ENCODE data around the gene AGPAT2. TPM values are rescaled to one million over a fixed set of nuclear protein-coding genes. Genes with fewer than 3 reads are reported as not detected.

Gene AGPAT2
- total RNA-seq, 1 experiment from 2014 or later: 77.9 TPM

DNA sequence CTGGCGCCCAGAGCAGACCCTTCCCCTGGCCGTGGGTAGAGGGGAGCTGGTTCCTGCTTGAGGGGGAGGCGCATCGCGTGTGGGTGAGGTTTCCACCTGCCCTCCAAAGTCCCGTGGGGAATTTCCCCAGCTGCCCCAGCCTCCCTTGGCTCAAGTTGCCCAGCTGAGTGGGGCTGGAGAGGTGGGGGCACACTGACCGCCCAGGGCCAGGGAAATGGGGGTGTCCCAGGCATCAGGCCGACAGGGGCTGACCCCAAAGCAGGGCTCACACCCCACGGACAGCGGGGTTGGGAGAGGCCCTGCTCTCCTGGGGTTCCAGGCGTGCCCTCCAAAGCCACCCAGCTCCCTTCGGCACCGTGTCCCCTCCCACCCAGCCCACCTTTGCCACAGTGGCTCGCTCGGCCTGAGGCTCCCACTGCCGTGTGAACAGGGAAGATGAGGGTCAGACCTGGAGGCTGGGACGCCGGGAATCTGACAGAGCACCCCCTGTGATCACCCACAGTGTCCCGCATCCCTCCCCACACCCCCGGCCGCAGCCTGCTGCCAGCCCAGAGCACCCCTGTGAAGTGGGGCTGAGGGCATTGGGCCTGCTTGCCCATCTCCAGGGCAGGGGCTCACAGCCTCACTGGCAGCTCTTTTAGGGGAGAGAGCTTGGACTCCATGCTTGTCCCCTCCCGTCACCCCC is 25.5 kb downstream of the AGPAT2 start:
- no peaks in the 10 kb centered on the region for H3K27me3 ChIP-seq (ENCODE audit: control insufficient read depth, insufficient read depth, low read length)
- H3K36me3 ChIP-seq (ENCODE audit: control insufficient read depth, insufficient read depth, low read length): no peaks in the 10 kb centered on the region
- no peak overlapping the region for H3K27ac ChIP-seq (ENCODE audit: low read length)
- BruUV-seq (replicated peaks): no TSS peak
- H3K9me3 ChIP-seq (ENCODE audit: control insufficient read depth, insufficient read depth, low read depth, low read length): no peaks in the 10 kb centered on the region
- no peak for TF ChIP-seq TCF7L2 (IDR thresholded peaks at IDR 0.05; ENCODE audit: low read depth, low read length)
- no peak overlapping the region for H3K4me3 ChIP-seq (ENCODE audit: low read depth in 2 of 2, low read length in 2 of 2)
- POLR2A ChIA-PET: interaction anchor here (0.6 to 0.7 kb wide), 2 partner anchors 10 to 106 kb away, joined by 5 to 8 read pairs; no protein-coding TSS in a partner anchor
- peaks cover 4% of the 10 kb centered on the region; the same call in 1 of the 2 replicates for H3K4me1 ChIP-seq (ENCODE audit: control insufficient read depth, insufficient read depth, low read length)
- DNase-seq (ENCODE audit: low read depth, low spot score) (no peak), ATAC-seq (no peak)
- CTCF ChIA-PET: no interaction called here
- intact Hi-C loops (cut with micrococcal nuclease; ENCODE audit: unreplicated experiment) (no loop called here), in situ Hi-C loops (cut with HindIII; ENCODE audit: low pct_unique_long_range_greater_than_20kb, low sequenced_read_pairs) (no loop called here)

DNA sequence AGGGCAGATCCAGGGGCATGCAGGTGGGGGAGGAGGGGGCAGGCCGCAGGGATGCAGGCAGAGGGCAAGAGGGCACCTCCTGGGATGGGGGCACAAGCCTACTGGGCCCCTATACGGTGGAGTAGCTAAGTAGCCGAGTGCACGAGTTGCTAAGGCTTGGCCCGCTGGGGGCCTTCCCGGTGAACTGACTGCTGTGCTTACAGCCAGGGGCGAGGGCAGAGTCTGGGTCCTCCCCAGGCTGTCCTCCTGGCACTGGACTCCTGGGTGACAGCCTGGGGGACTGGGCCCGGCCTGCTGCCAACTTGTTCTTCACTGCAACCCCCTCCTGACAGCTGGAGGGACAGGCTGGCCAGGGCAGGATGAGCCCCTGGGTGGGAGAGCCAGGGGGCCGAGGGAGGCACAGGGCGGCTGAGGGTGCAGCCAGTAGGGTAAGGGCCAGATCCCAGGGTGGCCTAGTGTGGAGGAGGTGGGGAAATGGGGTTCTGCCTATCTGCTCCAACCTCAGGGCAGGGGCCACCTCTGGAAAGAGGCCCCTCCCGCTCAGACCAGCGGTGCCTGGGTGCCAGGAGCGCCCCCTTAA is 26.2 kb downstream of the AGPAT2 start:
- H3K9me3 ChIP-seq (ENCODE audit: control insufficient read depth, insufficient read depth, low read depth, low read length): no peaks in the 10 kb centered on the region
- no peak overlapping the region for H3K27ac ChIP-seq (ENCODE audit: low read length)
- no peaks in the 10 kb centered on the region for H3K27me3 ChIP-seq (ENCODE audit: control insufficient read depth, insufficient read depth, low read length)
- 0 out of 2 replicates have a peak, but pooled peaks cover 3% of the 10 kb centered on the region for H3K4me1 ChIP-seq (ENCODE audit: control insufficient read depth, insufficient read depth, low read length)
- ChIA-PET CTCF (no interaction called here), POLR2A (interaction anchor here (0.6 kb wide), 1 partner anchor 10 kb away, joined by 8 read pairs; no protein-coding TSS in a partner anchor)
- ATAC-seq: no peak
- DNase-seq (ENCODE audit: low read depth, low spot score): no peak
- TF ChIP-seq, protein P1, sequence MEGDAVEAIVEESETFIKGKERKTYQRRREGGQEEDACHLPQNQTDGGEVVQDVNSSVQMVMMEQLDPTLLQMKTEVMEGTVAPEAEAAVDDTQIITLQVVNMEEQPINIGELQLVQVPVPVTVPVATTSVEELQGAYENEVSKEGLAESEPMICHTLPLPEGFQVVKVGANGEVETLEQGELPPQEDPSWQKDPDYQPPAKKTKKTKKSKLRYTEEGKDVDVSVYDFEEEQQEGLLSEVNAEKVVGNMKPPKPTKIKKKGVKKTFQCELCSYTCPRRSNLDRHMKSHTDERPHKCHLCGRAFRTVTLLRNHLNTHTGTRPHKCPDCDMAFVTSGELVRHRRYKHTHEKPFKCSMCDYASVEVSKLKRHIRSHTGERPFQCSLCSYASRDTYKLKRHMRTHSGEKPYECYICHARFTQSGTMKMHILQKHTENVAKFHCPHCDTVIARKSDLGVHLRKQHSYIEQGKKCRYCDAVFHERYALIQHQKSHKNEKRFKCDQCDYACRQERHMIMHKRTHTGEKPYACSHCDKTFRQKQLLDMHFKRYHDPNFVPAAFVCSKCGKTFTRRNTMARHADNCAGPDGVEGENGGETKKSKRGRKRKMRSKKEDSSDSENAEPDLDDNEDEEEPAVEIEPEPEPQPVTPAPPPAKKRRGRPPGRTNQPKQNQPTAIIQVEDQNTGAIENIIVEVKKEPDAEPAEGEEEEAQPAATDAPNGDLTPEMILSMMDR (IDR thresholded peaks at IDR 0.05): no peak
- TF ChIP-seq POLR2AphosphoS5 (IDR thresholded peaks at IDR 0.05; ENCODE audit: low read depth, low read length): no peak
- TF ChIP-seq, protein P2, sequence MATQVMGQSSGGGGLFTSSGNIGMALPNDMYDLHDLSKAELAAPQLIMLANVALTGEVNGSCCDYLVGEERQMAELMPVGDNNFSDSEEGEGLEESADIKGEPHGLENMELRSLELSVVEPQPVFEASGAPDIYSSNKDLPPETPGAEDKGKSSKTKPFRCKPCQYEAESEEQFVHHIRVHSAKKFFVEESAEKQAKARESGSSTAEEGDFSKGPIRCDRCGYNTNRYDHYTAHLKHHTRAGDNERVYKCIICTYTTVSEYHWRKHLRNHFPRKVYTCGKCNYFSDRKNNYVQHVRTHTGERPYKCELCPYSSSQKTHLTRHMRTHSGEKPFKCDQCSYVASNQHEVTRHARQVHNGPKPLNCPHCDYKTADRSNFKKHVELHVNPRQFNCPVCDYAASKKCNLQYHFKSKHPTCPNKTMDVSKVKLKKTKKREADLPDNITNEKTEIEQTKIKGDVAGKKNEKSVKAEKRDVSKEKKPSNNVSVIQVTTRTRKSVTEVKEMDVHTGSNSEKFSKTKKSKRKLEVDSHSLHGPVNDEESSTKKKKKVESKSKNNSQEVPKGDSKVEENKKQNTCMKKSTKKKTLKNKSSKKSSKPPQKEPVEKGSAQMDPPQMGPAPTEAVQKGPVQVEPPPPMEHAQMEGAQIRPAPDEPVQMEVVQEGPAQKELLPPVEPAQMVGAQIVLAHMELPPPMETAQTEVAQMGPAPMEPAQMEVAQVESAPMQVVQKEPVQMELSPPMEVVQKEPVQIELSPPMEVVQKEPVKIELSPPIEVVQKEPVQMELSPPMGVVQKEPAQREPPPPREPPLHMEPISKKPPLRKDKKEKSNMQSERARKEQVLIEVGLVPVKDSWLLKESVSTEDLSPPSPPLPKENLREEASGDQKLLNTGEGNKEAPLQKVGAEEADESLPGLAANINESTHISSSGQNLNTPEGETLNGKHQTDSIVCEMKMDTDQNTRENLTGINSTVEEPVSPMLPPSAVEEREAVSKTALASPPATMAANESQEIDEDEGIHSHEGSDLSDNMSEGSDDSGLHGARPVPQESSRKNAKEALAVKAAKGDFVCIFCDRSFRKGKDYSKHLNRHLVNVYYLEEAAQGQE (IDR thresholded peaks at IDR 0.05; ENCODE audit: insufficient read depth in 1 of 2, low read depth in 2 of 2, low read length in 1 of 2): no peak
- no peak for TF ChIP-seq TCF7L2 (IDR thresholded peaks at IDR 0.05; ENCODE audit: low read depth, low read length)
- no peak for TF ChIP-seq SIN3A (IDR thresholded peaks at IDR 0.05; ENCODE audit: borderline replicate concordance, insufficient read depth, low read depth, low read length)
- BruUV-seq (replicated peaks): no TSS peak
- intact Hi-C loops (cut with micrococcal nuclease; ENCODE audit: unreplicated experiment): no loop called here
- no peak overlapping the region for H3K4me3 ChIP-seq (ENCODE audit: low read depth in 2 of 2, low read length in 2 of 2)
- in situ Hi-C loops (cut with HindIII; ENCODE audit: low pct_unique_long_range_greater_than_20kb, low sequenced_read_pairs): no loop called here
- H3K36me3 ChIP-seq (ENCODE audit: control insufficient read depth, insufficient read depth, low read length): no peaks in the 10 kb centered on the region
